Measurements from ENCODE around the gene SELENOV. TPM values are rescaled to one million over a fixed set of nuclear protein-coding genes. Genes with fewer than 3 reads are reported as not detected.

The SELENOV gene
- polyA plus RNA-seq, 3 donors = not detected

DNA sequence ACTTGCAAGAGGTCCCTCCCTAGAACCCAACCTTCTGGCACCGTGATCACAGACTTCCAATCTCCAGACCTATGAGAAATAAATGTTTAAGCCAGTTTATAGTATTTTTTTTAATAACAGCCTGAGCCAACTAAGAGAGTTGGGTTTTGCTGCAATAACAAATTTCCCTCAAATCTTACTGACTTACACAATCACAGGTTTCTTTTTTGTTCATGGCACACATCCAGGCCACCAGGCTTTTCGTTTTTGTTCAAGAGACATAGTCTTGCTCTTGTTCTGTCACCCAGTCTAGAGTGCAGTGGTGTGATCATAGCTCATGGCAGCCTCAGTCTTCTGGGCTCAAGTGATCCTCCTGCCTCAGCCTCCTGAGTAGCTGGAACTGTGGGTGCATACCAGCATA, 2.0 kb upstream of the SELENOV start:
- peaks cover 37 to 67% of the 10 kb centered on the region in 2 donors for H3K27me3 ChIP-seq (ENCODE audit: control insufficient read depth in 2 of 2, insufficient read depth in 2 of 2, low read length in 2 of 2)
- peaks cover 70 to 85% (median 82%) of the 10 kb centered on the region in 3 donors for H3K27me3 Mint-ChIP-seq (ENCODE audit: low read depth in 3 of 3)
- H3K4me3 Mint-ChIP-seq = peak overlapping the region in 1 of 2 donors; percentile 24

GRCh38 chr19:39515551-39516191, 732 bp downstream of the SELENOV start:
- Histone ChIP-seq H3K27me3 (ENCODE audit: control insufficient read depth in 2 of 2, insufficient read depth in 2 of 2, low read length in 2 of 2) (peaks cover 34 to 61% of the 10 kb centered on the region in 2 donors), H3K4me2 (replicated peaks; ENCODE audit: extremely low read depth, low read length, poor library complexity, severe bottlenecking) (no peak overlapping the region), H3K36me3 (replicated peaks in 1 of 2; ENCODE audit: control insufficient read depth in 1 of 2, insufficient read depth in 2 of 2, low read length in 2 of 2) (no peaks in the 10 kb centered on the region), H2AFZ (ENCODE audit: insufficient read depth, low read depth, low read length, poor library complexity, severe bottlenecking) (peak overlapping the region; percentile 22), H3K9ac (ENCODE audit: insufficient read depth, low read length, poor library complexity, severe bottlenecking) (no peak overlapping the region), H3K4me1 (ENCODE audit: control insufficient read depth in 1 of 2, insufficient read depth in 2 of 2, low read length in 2 of 2) (peaks cover 0 to 10% of the 10 kb centered on the region in 2 donors), H3K9me3 (replicated peaks in 1 of 2; ENCODE audit: control insufficient read depth in 1 of 2, insufficient read depth in 1 of 2, low read length in 2 of 2) (peaks cover 11 to 16% of the 10 kb centered on the region in 2 donors), H4K20me1 (ENCODE audit: insufficient read depth, low read length) (no peaks in the 10 kb centered on the region), H3K27ac (ENCODE audit: low read depth in 1 of 2, low read length in 2 of 2) (no peak overlapping the region), H3K79me2 (ENCODE audit: insufficient read depth, low read length) (no peaks in the 10 kb centered on the region), H3K4me3 (replicated peaks in 1 of 3; ENCODE audit: low read depth in 2 of 3, low read length in 3 of 3) (no peak overlapping the region)
- Mint-ChIP-seq H3K9me3 (peaks cover 0 to 27% (median 15%) of the 10 kb centered on the region in 7 donors), H3K36me3 (no peaks in the 10 kb centered on the region), H3K27ac (no peak overlapping the region), H3K4me3 (peak overlapping the region in 1 of 2 donors; percentile 68), H3K27me3 (ENCODE audit: low read depth in 3 of 3) (peaks cover 71 to 75% (median 74%) of the 10 kb centered on the region in 3 donors), H3K4me1 (peaks cover 12% of the 10 kb centered on the region)
- intact Hi-C loops (cut with micrococcal nuclease) = no loop called here
- 5% methylated on average over 32 of the region's 44 CpGs for WGBS (ENCODE audit: insufficient coverage)
- TF ChIP-seq, protein P1, sequence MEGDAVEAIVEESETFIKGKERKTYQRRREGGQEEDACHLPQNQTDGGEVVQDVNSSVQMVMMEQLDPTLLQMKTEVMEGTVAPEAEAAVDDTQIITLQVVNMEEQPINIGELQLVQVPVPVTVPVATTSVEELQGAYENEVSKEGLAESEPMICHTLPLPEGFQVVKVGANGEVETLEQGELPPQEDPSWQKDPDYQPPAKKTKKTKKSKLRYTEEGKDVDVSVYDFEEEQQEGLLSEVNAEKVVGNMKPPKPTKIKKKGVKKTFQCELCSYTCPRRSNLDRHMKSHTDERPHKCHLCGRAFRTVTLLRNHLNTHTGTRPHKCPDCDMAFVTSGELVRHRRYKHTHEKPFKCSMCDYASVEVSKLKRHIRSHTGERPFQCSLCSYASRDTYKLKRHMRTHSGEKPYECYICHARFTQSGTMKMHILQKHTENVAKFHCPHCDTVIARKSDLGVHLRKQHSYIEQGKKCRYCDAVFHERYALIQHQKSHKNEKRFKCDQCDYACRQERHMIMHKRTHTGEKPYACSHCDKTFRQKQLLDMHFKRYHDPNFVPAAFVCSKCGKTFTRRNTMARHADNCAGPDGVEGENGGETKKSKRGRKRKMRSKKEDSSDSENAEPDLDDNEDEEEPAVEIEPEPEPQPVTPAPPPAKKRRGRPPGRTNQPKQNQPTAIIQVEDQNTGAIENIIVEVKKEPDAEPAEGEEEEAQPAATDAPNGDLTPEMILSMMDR (IDR thresholded peaks at IDR 0.05) = no peak
- no peak for DNase-seq

More for the DNA sequence above, 2.0 kb upstream of the SELENOV start:
- Histone ChIP-seq H4K20me1 (ENCODE audit: insufficient read depth, low read length) (no peaks in the 10 kb centered on the region), H2AFZ (ENCODE audit: insufficient read depth, low read depth, low read length, poor library complexity, severe bottlenecking) (no peak overlapping the region), H3K4me2 (replicated peaks; ENCODE audit: extremely low read depth, low read length, poor library complexity, severe bottlenecking) (no peak overlapping the region), H3K9me3 (replicated peaks in 1 of 2; ENCODE audit: control insufficient read depth in 1 of 2, insufficient read depth in 1 of 2, low read length in 2 of 2) (peaks cover 11 to 16% of the 10 kb centered on the region in 2 donors), H3K36me3 (replicated peaks in 1 of 2; ENCODE audit: control insufficient read depth in 1 of 2, insufficient read depth in 2 of 2, low read length in 2 of 2) (no peaks in the 10 kb centered on the region), H3K4me1 (ENCODE audit: control insufficient read depth in 1 of 2, insufficient read depth in 2 of 2, low read length in 2 of 2) (peaks cover 0 to 10% of the 10 kb centered on the region in 2 donors), H3K9ac (ENCODE audit: insufficient read depth, low read length, poor library complexity, severe bottlenecking) (no peak overlapping the region), H3K27ac (ENCODE audit: low read depth in 1 of 2, low read length in 2 of 2) (no peak overlapping the region), H3K4me3 (replicated peaks in 1 of 3; ENCODE audit: low read depth in 2 of 3, low read length in 3 of 3) (no peak overlapping the region), H3K79me2 (ENCODE audit: insufficient read depth, low read length) (no peaks in the 10 kb centered on the region)
- intact Hi-C loops (cut with micrococcal nuclease) = no loop called here
- H3K9me3 Mint-ChIP-seq = peaks cover 0 to 29% (median 15%) of the 10 kb centered on the region in 7 donors
- H3K4me1 Mint-ChIP-seq = peaks cover 12% of the 10 kb centered on the region
- WGBS (ENCODE audit: insufficient coverage) = 0% methylated on average over 1 of the region's 2 CpGs
- H3K27ac Mint-ChIP-seq = no peak overlapping the region
- no peak for DNase-seq
- no peaks in the 10 kb centered on the region for H3K36me3 Mint-ChIP-seq
- TF ChIP-seq, protein P1 (IDR thresholded peaks at IDR 0.05) = no peak
